ENCODE results near the gene RGS2.

Gene RGS2, protein sequence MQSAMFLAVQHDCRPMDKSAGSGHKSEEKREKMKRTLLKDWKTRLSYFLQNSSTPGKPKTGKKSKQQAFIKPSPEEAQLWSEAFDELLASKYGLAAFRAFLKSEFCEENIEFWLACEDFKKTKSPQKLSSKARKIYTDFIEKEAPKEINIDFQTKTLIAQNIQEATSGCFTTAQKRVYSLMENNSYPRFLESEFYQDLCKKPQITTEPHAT

DNA sequence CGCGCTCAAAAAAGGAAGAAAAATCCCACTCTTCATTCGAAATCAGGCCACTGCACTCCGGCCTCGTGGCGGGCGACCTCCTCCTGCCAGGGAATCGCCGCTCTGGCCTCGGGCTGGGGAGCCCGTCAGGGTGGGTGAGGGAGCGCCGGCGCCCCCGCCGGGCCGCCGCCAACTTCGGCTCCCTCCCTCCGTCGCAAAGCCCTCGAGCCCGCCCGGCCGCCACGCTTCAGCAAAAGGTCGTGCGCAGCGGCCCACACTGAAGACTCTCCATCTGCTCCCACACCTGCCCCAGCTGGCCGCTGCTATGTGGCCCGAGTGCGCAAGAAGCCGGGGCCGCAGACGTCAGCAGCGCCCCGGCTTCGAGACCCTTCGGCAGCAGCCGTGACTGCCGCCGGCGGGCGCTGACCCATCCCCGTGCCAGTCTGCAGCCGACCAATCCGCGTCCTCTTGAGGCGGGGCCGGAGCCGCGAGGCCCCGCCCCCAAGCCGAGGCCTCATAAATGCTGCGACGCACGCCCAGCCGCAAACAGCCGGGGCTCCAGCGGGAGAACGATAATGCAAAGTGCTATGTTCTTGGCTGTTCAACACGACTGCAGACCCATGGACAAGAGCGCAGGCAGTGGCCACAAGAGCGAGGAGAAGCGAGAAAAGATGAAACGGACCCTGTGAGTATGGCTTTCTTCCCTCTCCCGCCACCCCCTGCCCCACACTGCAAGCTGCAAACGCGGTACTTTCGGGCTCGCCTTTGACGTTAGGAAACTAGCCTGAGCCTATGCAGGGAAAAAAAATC lies at the start of gene RGS2:
Gene RGS2, plus strand, starts transcription at position 522 of the 789 bp plus-strand sequence. Its CDS starts 33 bp downstream, at position 555.
- DNase-seq, result peak; percentile 74 to 89

DNA sequence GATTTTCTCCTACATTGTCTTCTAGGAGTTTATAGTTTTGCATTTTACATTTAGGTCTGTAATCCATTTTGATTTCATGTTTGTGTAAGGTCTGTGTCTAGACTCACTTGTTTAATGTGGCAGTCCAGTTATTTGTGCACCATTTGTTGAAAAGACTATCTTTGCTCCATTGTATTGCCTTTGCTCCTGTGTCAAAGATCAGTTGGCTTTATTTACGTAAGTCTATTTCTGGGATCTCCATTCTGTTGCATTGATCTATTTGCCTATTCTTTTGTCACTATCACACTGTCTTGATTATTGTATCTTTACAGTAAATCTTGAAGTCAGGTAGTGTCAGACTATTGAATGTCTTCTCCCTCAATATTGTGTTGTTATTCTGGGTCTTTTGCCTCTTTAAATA lies 49.7 kb upstream of the RGS2 start:
- DNase-seq, result no peak

DNA sequence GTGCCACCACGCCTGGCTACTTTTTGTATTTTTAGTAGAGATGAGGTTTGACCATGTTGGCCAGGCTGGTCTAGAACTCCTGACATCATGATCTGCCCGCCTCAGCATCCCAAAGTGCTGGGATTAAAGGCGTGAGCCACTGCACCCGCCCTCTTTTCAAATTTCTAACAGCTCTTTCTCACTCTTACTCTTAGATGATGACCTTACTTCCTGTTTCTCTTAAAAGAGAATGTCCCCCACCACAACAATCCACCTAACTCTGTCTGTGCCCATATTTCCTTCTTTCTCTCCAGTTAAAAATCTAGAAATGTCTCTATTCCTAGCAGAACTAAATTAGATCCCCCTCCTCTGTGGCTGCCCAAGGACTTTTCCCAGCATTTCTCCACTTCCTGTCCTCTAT lies 46.6 kb upstream of the RGS2 start:
- DNase-seq, result no peak

DNA sequence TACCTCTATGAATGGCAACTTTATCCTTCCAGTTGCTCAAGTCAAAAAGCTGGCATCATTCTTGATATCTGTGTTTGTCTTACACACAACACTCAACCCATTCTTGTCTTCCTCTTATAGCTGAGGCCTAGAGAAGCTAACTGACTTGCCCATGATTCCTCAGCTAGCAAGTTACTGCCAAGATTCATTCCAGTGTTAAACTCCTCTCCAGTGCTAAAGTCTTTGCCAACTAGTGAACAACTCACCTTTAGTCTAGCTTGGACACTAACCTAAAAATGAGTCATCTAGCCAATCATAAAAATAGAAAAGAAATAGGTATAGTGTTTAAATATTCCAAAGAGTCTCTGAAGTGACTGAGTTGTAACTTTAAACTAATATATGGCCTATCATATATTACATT lies 45.6 kb upstream of the RGS2 start:
- no peak for DNase-seq

DNA sequence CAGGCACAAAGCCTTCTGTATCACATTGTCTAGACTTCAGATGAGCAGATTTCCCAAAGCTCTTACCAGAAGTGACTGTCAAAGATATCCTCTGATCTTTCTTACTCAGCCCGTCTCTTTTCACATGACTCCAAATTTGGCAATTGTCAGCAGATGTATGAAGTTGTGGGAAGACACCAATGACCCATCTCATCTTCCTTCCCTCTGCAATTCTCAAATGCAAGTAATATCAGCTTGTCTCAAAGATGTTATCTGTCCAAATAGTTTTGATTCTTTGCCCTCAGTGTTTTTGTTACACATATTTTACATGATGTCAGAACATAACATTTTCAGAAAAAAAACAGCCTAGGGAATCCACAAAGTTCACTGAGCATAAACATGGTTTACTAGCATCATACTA lies 45.1 kb upstream of the RGS2 start:
- no peak for DNase-seq

DNA sequence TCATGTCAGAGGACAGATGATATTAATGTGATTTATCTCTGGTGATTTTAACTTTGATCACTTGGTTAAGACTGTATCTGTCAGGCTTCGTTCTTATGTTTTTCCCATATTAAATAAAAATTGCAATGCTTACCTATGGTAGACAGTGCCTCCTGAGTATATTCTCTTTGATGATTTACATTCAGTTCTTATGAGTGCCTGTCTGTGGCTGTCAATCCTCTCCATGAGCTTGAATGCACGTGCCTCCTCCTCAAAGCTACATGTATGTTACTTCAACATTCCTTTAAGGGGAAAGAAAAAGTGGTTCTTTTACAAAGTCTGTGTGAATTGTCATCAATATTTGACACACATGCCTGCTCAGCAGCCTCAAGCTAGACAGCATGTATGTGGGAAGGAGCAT lies 44.2 kb upstream of the RGS2 start:
- DNase-seq, result no peak

DNA sequence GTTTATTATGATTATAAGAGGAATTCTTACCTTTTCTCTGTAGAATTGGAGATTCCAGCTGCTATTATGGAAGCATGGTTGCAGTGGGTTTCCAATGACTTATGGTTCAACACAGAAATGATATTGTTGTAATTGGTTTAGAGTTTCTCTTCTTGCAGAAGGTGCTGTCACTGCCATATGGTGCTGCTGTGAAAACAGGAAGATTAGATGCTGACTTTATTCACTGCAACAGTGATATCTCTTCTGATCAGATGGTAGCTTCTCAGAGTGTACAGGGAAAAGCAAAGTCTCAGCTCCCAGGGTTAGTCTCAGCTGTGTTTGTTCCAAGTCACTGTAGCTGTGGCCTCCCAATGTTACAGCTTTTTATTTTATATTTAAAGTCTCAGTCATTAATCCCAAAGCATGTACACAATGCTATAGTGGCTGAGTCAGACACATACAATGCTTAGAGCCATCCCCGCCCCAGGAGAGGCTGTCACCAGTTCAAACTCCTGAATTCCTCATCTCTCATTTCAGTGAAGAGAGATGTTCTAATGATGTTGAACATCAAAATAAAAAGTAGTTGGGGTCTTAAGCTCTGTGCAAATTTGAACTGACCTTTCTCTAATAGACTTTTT lies 42.7 kb upstream of the RGS2 start:
- DNase-seq, result no peak

DNA sequence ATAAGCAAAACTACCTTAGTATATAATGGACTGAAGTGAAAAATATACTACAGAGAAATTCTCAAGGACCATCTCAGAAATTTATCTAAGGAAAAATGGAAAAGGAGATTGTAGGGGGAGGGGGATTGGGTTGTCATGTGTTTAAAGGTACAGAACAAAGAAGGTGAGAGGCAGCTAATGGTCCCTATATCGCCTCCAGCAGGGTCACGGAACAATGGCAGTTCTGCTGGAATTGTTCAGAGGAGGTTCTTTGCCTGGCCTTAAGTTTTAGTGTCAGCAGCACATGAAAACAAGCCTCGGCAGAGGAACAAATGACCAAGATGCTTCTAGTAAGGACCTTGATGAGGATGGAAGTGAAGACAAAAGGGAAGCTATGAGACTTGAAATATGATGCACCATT lies 42.0 kb upstream of the RGS2 start:
- no peak for DNase-seq

DNA sequence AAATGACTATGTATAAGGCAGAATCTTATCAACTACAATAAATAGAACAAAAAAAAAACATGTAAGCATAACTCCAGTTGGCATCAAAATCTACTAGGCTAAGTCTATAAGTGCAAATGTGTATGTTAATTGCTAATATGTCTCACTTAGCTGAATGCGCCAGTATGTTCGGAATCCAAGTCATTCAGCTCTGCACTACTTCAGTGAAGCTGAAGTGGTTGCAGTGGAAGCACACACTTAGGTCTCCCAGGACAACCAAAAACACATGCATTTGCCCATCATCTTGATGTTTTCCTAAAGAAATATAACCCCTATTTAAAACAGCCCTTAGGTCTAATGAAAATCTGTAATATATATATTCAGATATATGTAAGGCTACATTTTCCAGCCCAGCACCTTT lies 41.0 kb upstream of the RGS2 start:
- DNase-seq, result no peak

DNA sequence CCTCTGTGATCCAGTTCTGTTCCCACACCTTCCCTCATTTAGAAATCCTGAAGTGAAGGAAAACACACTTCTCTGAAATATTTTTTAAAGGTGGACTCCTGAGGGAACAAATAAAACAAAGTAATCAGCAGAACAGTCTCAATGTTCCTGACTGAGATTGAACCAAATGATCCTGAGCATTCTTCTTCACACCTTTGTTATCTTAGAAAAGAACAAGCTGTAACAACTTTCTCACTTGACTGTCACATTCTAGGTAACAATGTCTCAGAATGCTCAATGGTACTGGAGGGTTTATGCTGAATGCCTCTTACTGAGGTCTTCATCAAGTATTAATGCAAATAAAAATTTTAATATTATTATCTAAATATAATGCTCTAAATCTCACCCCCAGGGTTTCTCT lies 40.4 kb upstream of the RGS2 start:
- DNase-seq, result no peak

DNA sequence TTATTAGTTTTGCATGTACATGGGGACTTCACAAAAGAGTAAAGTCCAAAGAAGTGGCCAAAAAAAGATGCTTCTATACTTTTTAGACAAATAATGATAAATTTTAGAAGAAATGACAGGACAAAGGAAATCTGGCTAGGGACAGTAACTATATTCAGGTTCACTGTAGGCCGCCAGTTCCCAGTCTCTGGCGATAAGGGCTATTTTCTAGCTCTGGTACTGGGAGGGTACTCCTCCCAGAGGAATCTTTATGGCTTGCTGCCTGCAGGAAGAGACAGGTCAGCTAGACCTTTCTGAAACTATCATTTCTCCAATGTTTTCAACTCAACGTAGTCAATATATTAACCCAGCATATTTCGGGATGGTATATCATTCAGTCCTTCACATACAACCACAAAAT lies 37.5 kb upstream of the RGS2 start:
- DNase-seq, result no peak

DNA sequence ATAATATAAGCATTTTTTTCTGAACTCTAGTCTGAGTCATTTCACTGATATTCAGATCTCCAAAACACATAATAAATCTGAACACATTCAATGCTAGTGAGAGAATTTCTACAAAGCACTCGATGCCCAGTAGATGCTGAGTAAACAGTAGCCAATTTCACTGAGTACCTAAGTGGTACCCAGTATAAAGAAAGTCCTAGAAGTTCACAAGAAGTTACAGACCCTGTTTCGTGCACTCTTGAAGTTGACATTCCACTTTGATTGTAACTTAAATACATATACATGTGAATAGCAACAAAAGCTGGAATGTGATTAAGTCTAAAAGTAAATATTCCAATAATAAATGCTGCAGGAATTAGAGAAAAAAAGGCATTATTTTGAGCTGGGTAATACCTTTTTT lies 33.2 kb upstream of the RGS2 start:
- DNase-seq, result no peak

DNA sequence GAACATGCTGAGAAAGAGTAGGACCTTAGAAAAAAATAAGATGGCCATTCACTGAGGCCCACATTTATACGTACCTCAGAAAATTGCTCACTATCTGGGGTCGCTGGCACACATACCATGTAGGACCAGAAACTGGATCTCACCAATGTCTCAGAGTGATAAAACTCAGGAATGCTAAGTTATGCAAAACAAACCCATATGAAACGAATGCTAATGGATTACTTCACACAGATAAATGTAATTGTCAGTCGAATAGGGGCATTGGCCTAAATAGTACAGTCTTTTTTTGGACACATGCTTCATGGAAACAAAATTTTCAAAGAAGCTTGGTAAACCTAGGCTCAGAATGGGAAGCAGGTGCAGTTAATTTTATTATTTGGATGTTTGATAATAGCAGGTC lies 32.6 kb upstream of the RGS2 start:
- DNase-seq, result no peak

DNA sequence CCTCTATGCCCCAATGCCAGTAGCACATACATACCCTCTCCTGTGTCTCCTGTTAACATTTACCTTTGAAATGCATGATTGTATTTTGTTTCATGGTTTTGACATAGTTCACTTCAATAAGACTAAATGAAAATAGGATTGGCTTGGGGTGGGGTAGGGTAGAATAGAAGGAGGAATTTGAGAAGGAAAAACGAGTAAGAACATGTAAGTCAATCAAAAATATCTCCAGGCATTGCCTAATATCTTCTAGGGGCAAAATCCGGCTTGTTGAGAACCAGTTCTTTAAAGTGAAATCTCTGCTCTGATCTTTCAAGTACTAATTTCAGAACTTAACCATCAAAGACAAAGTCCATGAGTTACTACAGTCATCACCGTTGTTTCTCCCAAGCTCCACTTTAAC lies 31.8 kb upstream of the RGS2 start:
- no peak for DNase-seq

DNA sequence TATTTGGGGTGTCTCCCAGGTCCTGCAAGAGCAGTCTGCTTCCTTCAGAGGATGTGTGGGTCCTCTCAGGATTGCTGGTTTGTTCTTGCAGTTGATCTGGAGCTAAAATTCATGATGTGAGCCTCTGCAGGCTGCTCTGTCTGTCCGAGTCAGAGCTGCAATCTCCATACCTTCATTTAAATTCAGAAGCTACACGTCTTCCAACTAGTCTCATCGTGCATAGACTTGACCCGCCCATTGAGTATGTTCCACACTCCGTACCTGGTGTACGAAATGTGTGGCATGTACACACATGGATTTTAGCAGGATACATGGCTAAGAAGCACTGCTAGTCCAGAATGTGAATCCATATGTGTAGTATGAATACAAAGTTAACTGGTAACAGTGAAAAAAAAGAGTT lies 25.0 kb upstream of the RGS2 start:
- no peak for DNase-seq

DNA sequence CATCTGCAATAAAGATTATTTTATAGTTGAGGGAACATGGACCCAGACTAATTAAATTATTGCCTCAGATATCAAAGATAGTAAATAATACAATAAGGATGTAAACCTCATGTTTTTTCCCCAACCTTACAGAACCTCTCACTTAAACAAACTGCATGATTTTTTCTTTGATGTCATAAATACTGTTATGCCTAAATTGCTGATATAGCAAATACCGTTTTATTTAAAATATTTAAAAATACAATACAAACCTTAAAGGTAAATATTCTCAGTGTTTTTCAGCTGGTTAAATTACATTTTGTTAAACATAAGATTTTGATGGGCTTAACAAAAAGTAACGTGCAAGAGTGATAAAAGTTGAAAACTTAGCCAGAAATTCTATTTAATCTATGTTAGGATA lies 24.4 kb upstream of the RGS2 start:
- no peak for DNase-seq

DNA sequence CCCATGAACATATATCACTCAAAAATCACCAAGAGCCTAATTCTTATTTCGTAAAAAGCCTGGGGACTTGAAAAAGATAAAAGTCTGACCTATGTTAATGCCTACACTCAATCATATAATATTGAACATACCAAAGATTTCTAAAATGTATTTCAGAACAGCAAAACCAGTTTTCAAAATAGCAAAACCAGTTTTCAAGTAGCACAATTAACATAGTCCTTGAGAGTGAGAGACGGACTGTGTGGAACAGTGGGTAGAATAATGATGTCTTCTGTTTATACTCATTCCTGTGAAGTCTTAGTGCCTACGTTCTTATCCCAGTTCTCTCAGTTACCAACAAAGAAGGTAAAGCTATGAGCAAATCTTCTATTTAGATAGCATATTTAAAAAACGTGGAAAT lies 22.3 kb upstream of the RGS2 start:
- no peak for DNase-seq

DNA sequence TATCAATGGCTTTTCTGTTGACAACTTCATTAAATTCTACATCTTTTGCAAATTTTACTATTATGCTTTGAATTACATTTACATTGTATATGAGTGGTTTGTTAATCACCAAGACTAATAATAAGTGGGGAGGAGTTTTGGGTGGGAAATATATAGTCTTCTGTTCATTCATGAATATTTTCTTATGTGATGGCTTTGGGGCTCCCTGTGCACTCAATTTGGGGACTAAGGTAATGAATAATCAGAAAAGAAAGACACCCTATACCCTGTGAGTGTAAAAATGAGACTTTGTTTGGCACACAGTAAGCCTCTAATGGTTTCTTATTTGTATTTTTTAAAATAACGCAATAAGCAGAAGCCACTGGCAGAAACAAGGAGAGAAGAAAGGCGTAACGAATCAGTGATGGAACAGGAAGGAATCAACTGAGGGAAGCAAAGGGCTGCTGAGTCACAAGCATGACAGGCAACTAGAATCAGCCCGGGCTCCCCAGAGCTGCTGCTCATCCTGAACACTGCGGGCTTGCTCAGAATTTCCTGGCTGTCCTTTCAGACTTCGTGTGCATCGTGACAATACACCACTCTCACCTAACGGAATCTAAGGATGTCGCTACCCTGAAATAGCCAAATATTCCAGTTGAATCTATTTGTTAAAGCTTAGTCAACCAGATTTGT lies 20.8 kb upstream of the RGS2 start:
- no peak for DNase-seq

DNA sequence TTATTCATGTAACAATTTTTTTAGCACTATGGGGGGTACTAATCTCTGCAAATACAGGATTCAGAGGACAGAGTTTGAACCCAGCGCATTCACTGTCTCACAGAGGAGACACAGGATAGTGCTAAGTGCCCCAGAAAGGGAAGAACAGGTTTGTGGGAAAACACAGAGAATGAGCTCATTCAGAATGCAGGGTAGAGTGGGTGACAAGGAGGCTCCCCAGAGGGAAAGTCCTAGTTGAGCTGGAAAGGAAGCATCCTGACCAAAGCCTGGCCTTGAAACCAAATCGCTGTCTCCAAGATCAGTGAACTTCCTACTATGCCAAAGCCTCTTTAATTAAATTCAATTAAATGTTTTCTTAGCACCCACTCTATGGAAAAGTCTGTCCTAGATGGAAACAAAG lies 19.0 kb upstream of the RGS2 start:
- DNase-seq, result no peak

DNA sequence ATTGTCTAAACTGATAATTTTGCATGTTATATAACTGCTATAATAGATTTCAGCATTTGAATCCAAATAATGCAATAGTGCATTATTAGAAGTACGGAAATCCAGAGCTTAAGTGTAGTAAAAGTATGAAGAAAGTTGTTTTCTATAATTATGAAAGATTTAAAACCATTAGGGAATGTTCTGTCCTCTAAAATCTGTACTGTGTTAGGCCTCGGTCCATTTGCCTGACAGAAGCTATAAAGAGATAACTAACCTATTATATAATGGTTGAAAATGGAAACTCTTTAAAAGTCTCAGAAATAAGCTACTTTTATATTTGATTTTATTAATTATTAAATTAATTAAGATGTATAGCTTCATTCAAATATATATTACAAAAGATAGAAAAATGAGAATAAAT lies 16.2 kb upstream of the RGS2 start:
- no peak for DNase-seq

DNA sequence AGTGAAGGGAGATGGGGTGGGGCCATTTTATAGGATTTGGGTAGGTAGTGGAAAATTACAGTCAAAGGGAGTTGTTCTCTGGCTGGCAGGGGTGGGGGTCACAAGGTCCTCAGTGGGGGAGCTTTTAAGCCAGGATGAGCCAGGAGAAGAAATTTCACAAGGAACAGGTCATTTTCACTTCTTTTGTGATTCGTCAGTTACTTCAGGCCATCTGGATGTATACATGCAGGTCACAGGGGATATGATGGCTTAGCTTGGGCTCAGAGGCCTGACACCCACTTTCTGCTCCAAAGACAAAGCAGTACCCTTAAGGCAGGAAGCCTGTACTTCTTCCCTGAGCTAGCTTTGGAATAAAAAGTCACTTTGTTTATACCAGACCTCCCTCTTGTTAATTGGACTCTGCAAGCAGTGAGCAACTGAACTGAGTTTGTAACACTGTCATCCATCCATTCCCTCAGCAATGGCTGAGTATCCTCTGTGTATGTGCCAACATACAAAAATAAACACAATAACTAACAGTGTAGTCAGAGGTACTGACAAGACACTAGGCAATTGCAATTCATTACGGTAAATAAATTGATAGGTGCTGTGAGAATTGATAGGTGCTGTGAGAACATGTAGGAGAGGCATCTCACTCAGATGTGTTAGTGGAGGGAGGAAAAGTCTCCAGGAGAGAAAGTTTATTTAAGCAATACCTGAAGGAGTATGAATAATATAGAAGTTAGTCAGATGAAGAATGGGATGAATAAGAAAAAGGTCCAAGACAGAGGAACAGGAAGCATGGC lies 14.7 kb upstream of the RGS2 start:
- DNase-seq, result no peak

DNA sequence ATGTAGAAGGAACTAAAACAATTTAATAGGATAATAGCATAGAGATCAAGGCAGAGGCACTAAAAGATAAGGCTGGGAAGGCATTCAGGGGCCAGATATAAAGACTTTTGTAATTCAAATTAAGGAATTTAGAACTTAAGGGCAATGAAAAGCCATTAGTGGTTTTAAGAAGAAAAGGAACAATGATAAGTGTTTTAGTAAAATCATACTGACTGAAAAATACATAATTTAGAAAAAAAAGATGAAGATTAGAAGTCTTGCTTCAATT lies 14.1 kb upstream of the RGS2 start:
- DNase-seq, result no peak

DNA sequence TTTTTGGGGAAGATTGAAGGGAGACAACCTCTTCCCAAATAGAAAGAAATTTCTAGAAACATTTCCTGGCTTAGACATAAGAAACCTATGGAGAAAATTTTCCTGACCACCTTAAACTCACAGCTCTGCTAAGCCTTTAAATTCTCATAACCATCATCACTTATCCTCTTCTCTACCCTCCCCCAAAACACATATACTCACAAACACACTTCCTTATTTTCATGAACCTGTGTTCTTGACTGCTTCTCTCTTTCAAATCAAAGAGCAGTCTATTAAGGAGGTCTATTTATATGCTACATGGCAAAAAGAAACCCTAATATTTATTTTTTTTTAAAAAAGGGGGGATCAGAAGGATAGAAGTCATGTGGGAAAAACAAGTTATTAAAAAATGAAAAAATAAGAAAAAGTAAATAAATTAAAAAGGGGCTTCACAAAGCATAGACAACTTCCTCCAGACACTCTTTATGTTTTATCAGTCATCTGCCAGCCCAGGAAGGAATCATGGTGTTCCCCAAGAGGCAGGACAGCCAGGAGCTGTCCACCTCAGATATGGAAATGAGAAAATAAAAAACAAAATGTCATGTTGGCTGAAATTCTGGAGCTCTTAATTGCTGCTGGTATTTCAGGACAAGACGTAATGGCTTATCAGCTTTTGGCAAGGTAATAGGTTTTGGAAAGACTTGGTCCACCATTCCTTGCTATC lies 12.8 kb upstream of the RGS2 start:
- DNase-seq, result no peak

Measured in NCI-H1930 (cell line).